Astrocyte (in vitro differentiated cells and primary cell): ENCODE measurements around the gene SND1. TPM values are rescaled to one million over a fixed set of nuclear protein-coding genes. Genes with fewer than 3 reads are reported as not detected.

Experiments used
- DNase-seq: peaks from one replicate; pipeline ENCODE4 v3.0.0-alpha.2; 2010; ENCODE audit warnings: low read depth
- FAIRE-seq: peaks from 2 replicates; lab custom pipeline; 2011; peaks lifted over from hg19 to GRCh38; lab: Jason Lieb, UNC
- H2AFZ ChIP-seq: 2 replicates; pipeline ENCODE4 v1.6.0; 2012; ENCODE audit warnings: low read depth, low read length, inconsistent platforms
- H3K27ac ChIP-seq: 2 replicates; pipeline ENCODE4 v1.5.1; 2011; ENCODE audit warnings: low read depth, low read length, inconsistent platforms
- H3K27me3 ChIP-seq: 2 replicates; pipeline ENCODE4 v1.6.0; 2011; ENCODE audit warnings: low read length, inconsistent platforms; ENCODE audit not compliant: insufficient read depth
- H3K36me3 ChIP-seq: 2 replicates; pipeline ENCODE4 v1.5.1; 2011; ENCODE audit warnings: low read length, inconsistent platforms; ENCODE audit not compliant: insufficient read depth
- H3K4me1 ChIP-seq: 2 replicates; pipeline ENCODE4 v1.5.1; 2011; ENCODE audit warnings: low read length, inconsistent platforms; ENCODE audit not compliant: insufficient read depth
- H3K4me2 ChIP-seq: 2 replicates; pipeline ENCODE4 v1.6.0; 2012; ENCODE audit warnings: low read length, inconsistent platforms
- H3K4me3 ChIP-seq: 2 replicates; pipeline ENCODE4 v1.5.1; 2011; ENCODE audit warnings: low read depth, mild to moderate bottlenecking, low read length, inconsistent platforms; ENCODE audit not compliant: insufficient read depth
- H3K79me2 ChIP-seq: 2 replicates; pipeline ENCODE4 v1.6.0; 2012; ENCODE audit warnings: mild to moderate bottlenecking, low read length, inconsistent platforms; ENCODE audit not compliant: insufficient read depth
- H3K9ac ChIP-seq: 2 replicates; pipeline ENCODE4 v1.6.0; 2012; ENCODE audit warnings: mild to moderate bottlenecking, low read length, inconsistent platforms
- H3K9me3 ChIP-seq: 2 replicates; pipeline ENCODE4 v1.5.1; 2012; ENCODE audit warnings: low read depth, mild to moderate bottlenecking, low read length, inconsistent platforms; ENCODE audit not compliant: insufficient read depth
- H4K20me1 ChIP-seq: 2 replicates; pipeline ENCODE4 v1.6.0; 2012; ENCODE audit warnings: low read length, inconsistent platforms; ENCODE audit not compliant: insufficient read depth
- H3K27ac Mint-ChIP-seq: one replicate; pipeline ENCODE4 v1.8.0; 2021; ENCODE audit warnings: mild to moderate bottlenecking, mixed read lengths; ENCODE audit not compliant: unreplicated experiment
- H3K27me3 Mint-ChIP-seq: one replicate; pipeline ENCODE4 v1.8.0; 2021; ENCODE audit warnings: low read depth, mixed read lengths; ENCODE audit not compliant: unreplicated experiment
- H3K36me3 Mint-ChIP-seq: one replicate; pipeline ENCODE4 v1.8.0; 2021; ENCODE audit warnings: low read depth, mixed read lengths; ENCODE audit not compliant: unreplicated experiment
- H3K4me1 Mint-ChIP-seq: one replicate; pipeline ENCODE4 v1.8.0; 2021; ENCODE audit warnings: low read depth, mixed read lengths; ENCODE audit not compliant: unreplicated experiment
- H3K4me3 Mint-ChIP-seq: one replicate; pipeline ENCODE4 v1.8.0; 2021; ENCODE audit warnings: mild to moderate bottlenecking, moderate library complexity, mixed read lengths; ENCODE audit not compliant: unreplicated experiment
- H3K9me3 Mint-ChIP-seq: one replicate; pipeline ENCODE4 v1.8.0; 2021; ENCODE audit warnings: mild to moderate bottlenecking, mixed read lengths; ENCODE audit not compliant: unreplicated experiment
- EZH2 ChIP-seq: IDR thresholded peaks from 2 replicates; pipeline ENCODE4 v1.6.1; 2012; ENCODE audit warnings: mild to moderate bottlenecking, low read length, inconsistent platforms; ENCODE audit not compliant: insufficient read depth
- total RNA-seq: library from RNA; stranded (reverse); gene quantifications from 2 replicates; pipeline ENCODE4 v1.2.1, GENCODE V29; 2021
- TF ChIP-seq, protein P1 (sequence below): IDR thresholded peaks from 2 replicates; pipeline ENCODE4 v1.5.1; 2011; ENCODE audit warnings: low read depth, mild to moderate bottlenecking, inconsistent platforms, low read length, moderate library complexity; ENCODE audit not compliant: insufficient read depth

Gene SND1
- total RNA-seq, 1 donor from 2014 or later, result 267 TPM

DNA sequence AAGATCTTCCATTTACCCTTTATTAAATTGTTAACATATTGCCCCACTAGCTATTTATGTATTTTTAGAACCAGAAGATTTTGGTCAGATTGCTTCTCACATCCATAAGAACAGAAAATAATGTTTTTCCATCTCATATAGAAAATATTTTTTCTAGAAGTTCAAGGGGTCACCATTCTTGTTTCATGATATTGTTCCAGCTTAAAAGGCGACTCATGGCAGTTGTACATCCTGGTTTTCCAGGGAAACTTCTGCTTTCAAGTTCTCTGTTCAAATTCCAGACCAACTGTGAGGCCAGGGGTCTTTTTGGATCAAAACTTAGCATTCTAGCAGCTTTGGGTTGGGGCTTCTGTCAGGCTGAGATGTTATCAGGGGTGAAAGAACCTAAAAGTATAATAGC is 294.9 kb downstream of the SND1 start:
- H3K9me3 Mint-ChIP-seq, result no peaks in the 10 kb centered on the region
- H3K27me3 Mint-ChIP-seq, result no peaks in the 10 kb centered on the region
- peaks cover 22% of the 10 kb centered on the region for H3K36me3 Mint-ChIP-seq
- Histone ChIP-seq H3K4me3 (no peak overlapping the region), H3K9me3 (no peaks in the 10 kb centered on the region), H4K20me1 (peaks cover 91% of the 10 kb centered on the region), H3K4me2 (peak overlapping the region; percentile 23), H2AFZ (no peak overlapping the region), H3K27me3 (no peaks in the 10 kb centered on the region), H3K9ac (no peak overlapping the region), H3K36me3 (peaks cover 7% of the 10 kb centered on the region), H3K79me2 (peaks cover 14% of the 10 kb centered on the region), H3K4me1 (peaks cover 25% of the 10 kb centered on the region), H3K27ac (no peak overlapping the region)
- no peak overlapping the region for H3K4me3 Mint-ChIP-seq
- FAIRE-seq (no peak), DNase-seq (no peak)
- peaks cover 45% of the 10 kb centered on the region for H3K4me1 Mint-ChIP-seq
- no peak for TF ChIP-seq EZH2
- TF ChIP-seq, protein P1, sequence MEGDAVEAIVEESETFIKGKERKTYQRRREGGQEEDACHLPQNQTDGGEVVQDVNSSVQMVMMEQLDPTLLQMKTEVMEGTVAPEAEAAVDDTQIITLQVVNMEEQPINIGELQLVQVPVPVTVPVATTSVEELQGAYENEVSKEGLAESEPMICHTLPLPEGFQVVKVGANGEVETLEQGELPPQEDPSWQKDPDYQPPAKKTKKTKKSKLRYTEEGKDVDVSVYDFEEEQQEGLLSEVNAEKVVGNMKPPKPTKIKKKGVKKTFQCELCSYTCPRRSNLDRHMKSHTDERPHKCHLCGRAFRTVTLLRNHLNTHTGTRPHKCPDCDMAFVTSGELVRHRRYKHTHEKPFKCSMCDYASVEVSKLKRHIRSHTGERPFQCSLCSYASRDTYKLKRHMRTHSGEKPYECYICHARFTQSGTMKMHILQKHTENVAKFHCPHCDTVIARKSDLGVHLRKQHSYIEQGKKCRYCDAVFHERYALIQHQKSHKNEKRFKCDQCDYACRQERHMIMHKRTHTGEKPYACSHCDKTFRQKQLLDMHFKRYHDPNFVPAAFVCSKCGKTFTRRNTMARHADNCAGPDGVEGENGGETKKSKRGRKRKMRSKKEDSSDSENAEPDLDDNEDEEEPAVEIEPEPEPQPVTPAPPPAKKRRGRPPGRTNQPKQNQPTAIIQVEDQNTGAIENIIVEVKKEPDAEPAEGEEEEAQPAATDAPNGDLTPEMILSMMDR, result no peak
- no peak overlapping the region for H3K27ac Mint-ChIP-seq

GRCh38 chr7:127948312-127948711 is 296.3 kb downstream of the SND1 start:
- peaks cover 8% of the 10 kb centered on the region for H3K79me2 ChIP-seq

GRCh38 chr7:127948930-127949329 is 296.9 kb downstream of the SND1 start:
- Histone ChIP-seq H3K4me1 (peaks cover 20% of the 10 kb centered on the region), H4K20me1 (peaks cover 85% of the 10 kb centered on the region), H3K27me3 (no peaks in the 10 kb centered on the region), H2AFZ (no peak overlapping the region), H3K27ac (no peak overlapping the region), H3K9ac (no peak overlapping the region), H3K4me3 (no peak overlapping the region), H3K4me2 (no peak overlapping the region), H3K79me2 (peaks cover 8% of the 10 kb centered on the region), H3K36me3 (no peaks in the 10 kb centered on the region), H3K9me3 (no peaks in the 10 kb centered on the region)
- no peaks in the 10 kb centered on the region for H3K9me3 Mint-ChIP-seq
- FAIRE-seq (no peak), DNase-seq (peak; percentile 22)
- peaks cover 42% of the 10 kb centered on the region for H3K4me1 Mint-ChIP-seq
- TF ChIP-seq EZH2, result no peak
- TF ChIP-seq, protein P1, result no peak
- H3K27ac Mint-ChIP-seq, result no peak overlapping the region
- no peaks in the 10 kb centered on the region for H3K27me3 Mint-ChIP-seq
- no peak overlapping the region for H3K4me3 Mint-ChIP-seq
- H3K36me3 Mint-ChIP-seq, result peaks cover 21% of the 10 kb centered on the region

More at GRCh38 chr7:127948312-127948711, 296.3 kb downstream of the SND1 start:
- H3K4me3 ChIP-seq, result no peak overlapping the region
- H3K27me3 ChIP-seq, result no peaks in the 10 kb centered on the region
- Mint-ChIP-seq H3K36me3 (peaks cover 25% of the 10 kb centered on the region), H3K4me1 (peaks cover 46% of the 10 kb centered on the region), H3K9me3 (no peaks in the 10 kb centered on the region), H3K27ac (no peak overlapping the region), H3K27me3 (no peaks in the 10 kb centered on the region), H3K4me3 (no peak overlapping the region)
- no peak for TF ChIP-seq EZH2
- TF ChIP-seq, protein P1, result no peak
- no peaks in the 10 kb centered on the region for H3K9me3 ChIP-seq
- H4K20me1 ChIP-seq, result peaks cover 85% of the 10 kb centered on the region
- no peak overlapping the region for H3K4me2 ChIP-seq
- no peak overlapping the region for H3K9ac ChIP-seq
- DNase-seq (no peak), FAIRE-seq (no peak)
- no peak overlapping the region for H2AFZ ChIP-seq
- peaks cover under 1% of the 10 kb centered on the region for H3K36me3 ChIP-seq
- H3K27ac ChIP-seq, result no peak overlapping the region
- peaks cover 23% of the 10 kb centered on the region for H3K4me1 ChIP-seq
